T-helper 2 cell treated with Interferon-gamma antibody and Interleukin-4, amounts not matched to agents 5 μg/mL and 100 μg/mL, for 36 hours (primary cell): ENCODE data around the gene TBXAS1.
A peak's percentile ranks its signal among the peaks of the same experiment; 100 is the strongest.

Source experiments
- DNase-seq: peaks from one replicate; pipeline ENCODE4 v3.0.0; 2021; ENCODE audit warnings: low spot score
- H3K27ac Mint-ChIP-seq: one replicate; pipeline ENCODE4 v1.8.0; 2021; ENCODE audit warnings: mild to moderate bottlenecking, mixed read lengths
- H3K27me3 Mint-ChIP-seq: one replicate; pipeline ENCODE4 v1.8.0; 2021; ENCODE audit warnings: low read depth, mixed read lengths
- H3K36me3 Mint-ChIP-seq: one replicate; pipeline ENCODE4 v1.8.0; 2021; ENCODE audit warnings: low read depth, mixed read lengths
- H3K4me1 Mint-ChIP-seq: one replicate; pipeline ENCODE4 v1.8.0; 2021; ENCODE audit warnings: low read depth, mixed read lengths
- H3K4me3 Mint-ChIP-seq: one replicate; pipeline ENCODE4 v1.8.0; 2022; ENCODE audit warnings: mild to moderate bottlenecking, moderate library complexity, mixed read lengths
- H3K9me3 Mint-ChIP-seq: one replicate; pipeline ENCODE4 v1.8.0; 2021; ENCODE audit warnings: mixed read lengths

The TBXAS1 gene

DNA sequence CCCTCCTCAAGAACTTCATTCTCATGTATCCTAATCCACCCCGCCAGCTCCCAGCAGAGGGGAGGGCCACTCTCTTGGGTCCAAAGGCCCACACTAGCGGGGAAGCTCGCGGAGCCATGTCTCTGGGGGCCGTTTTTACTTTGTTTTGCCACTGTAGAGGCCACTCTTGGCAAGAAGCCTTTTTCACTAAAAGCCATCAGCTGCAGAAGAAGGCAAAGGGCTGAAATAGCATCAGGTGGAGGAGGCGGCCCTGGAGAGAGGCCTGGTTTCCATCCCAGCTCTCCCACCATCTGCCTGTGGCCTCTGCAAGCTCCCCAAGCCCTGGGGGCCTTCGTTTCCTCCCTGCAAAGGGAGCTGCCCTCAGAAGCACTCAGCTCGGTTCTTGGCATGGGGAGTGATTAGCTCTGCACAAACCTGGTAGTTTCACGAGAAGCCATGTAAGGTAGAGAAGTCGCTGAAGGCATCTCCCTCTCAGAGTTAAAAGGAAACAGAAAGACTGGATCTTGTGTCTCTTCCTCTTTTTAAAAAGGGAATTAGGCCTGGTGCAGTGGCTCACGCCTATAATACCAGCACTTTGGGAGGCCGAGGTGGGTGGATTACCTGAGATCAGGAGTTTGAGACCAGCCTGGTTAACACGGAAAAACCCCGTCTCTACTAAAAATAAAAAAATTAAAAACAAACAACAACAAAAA is 163.4 kb downstream of the TBXAS1 start:
- Mint-ChIP-seq H3K27ac (no peak overlapping the region), H3K36me3 (no peaks in the 10 kb centered on the region), H3K4me1 (no peaks in the 10 kb centered on the region), H3K9me3 (no peaks in the 10 kb centered on the region), H3K27me3 (no peaks in the 10 kb centered on the region), H3K4me3 (no peak overlapping the region)
- no peak for DNase-seq

DNA sequence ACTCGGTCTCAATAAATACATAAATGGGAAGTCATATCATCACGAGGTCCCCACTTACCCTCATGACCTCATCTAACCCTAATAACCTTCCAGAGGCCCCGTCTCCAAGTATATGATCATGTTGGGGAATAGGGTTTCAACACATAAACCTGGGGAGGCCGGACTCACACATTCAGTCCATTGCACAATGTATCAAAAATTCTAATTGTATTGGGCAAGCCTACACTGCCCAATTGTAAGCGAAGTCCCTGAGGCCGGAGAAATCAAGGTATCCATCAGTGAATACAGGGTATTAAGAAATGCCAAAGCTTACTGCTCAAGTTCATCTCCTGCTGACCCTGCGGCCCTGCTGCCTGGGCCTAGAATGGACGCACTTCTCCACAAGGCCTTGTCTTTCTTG is 164.1 kb downstream of the TBXAS1 start:
- H3K4me3 Mint-ChIP-seq, result no peak overlapping the region
- H3K4me1 Mint-ChIP-seq, result peaks cover 2% of the 10 kb centered on the region
- H3K27me3 Mint-ChIP-seq, result no peaks in the 10 kb centered on the region
- DNase-seq, result no peak
- H3K27ac Mint-ChIP-seq, result no peak overlapping the region
- H3K36me3 Mint-ChIP-seq, result no peaks in the 10 kb centered on the region
- no peaks in the 10 kb centered on the region for H3K9me3 Mint-ChIP-seq

DNA sequence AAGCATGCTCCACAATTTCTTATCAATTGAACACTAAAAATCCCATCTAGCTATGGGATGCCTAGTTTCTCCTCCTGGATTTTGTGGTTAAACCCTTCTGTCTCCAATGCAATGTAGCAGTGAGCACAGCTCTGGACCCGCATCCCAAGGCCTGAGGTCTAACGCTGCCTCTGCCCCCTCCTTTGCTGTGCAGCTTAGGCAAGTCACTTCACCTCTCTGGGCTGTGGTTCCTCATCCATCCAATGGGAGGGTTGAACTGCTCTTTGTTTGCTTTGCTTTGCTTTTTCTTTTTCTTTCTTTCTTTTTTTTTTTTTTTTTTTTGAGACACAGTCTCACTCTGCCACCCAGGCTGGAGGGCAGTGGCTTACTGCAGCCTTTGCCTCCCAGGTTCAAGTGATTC is 164.5 kb downstream of the TBXAS1 start:
- no peak overlapping the region for H3K4me3 Mint-ChIP-seq
- no peaks in the 10 kb centered on the region for H3K9me3 Mint-ChIP-seq
- H3K27ac Mint-ChIP-seq, result no peak overlapping the region
- peaks cover 2% of the 10 kb centered on the region for H3K4me1 Mint-ChIP-seq
- DNase-seq, result no peak
- no peaks in the 10 kb centered on the region for H3K27me3 Mint-ChIP-seq
- H3K36me3 Mint-ChIP-seq, result no peaks in the 10 kb centered on the region

DNA sequence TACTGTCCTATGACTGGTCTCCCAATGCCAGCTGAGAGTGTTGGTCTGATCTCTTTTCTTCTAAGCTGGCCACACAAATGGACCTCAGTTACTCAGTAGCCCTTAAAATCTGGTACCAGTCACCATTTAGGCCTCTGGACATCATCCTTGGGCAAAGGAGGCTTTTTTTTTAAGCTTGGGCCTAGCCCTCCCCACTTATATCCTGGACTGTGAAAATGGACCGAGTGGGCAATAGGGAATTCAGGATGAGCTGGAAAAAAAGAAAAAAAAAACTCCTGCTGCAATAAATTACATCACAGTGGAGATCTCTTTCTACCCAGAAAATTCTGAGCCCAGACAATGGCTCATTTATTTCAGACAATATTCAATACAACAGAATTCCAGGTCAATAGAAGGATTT is 165.3 kb downstream of the TBXAS1 start:
- no peaks in the 10 kb centered on the region for H3K9me3 Mint-ChIP-seq
- DNase-seq, result no peak
- no peaks in the 10 kb centered on the region for H3K27me3 Mint-ChIP-seq
- H3K27ac Mint-ChIP-seq, result no peak overlapping the region
- no peak overlapping the region for H3K4me3 Mint-ChIP-seq
- no peaks in the 10 kb centered on the region for H3K36me3 Mint-ChIP-seq
- H3K4me1 Mint-ChIP-seq, result peaks cover 2% of the 10 kb centered on the region

- no peak overlapping the region for H3K4me3 Mint-ChIP-seq
- H3K27me3 Mint-ChIP-seq, result no peaks in the 10 kb centered on the region
- no peak for DNase-seq
- H3K27ac Mint-ChIP-seq, result no peak overlapping the region
- no peaks in the 10 kb centered on the region for H3K9me3 Mint-ChIP-seq
- H3K36me3 Mint-ChIP-seq, result no peaks in the 10 kb centered on the region
- H3K4me1 Mint-ChIP-seq, result peaks cover 2% of the 10 kb centered on the region
Measured at GRCh38 chr7:139995017-139995915, 166.2 kb downstream of the TBXAS1 start.

GRCh38 chr7:139998572-139998971 is 169.5 kb downstream of the TBXAS1 start:
- Mint-ChIP-seq H3K4me1 (peaks cover 2% of the 10 kb centered on the region), H3K9me3 (no peaks in the 10 kb centered on the region), H3K4me3 (no peak overlapping the region), H3K27me3 (no peaks in the 10 kb centered on the region), H3K36me3 (no peaks in the 10 kb centered on the region), H3K27ac (no peak overlapping the region)
- DNase-seq, result no peak

DNA sequence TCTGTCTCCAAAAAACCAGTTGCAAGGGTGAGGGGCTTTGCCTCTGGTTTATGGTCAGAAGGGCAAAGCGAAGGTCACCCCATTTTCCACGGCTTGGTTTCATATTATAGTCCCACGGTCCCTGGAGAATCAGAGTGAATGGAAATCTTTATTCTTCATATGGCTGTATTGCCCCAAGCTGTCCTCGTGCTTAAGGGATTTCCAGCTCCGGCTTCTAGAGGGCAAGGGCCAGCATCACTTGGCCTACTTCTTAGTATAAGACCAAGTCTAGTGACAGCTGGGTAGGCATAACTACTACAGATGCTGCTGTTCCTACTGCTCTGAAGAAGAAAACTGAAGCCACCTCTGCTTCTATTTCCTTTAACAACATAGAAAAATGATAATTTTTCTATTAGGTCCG is 170.5 kb downstream of the TBXAS1 start:
- Mint-ChIP-seq H3K4me1 (peaks cover 2% of the 10 kb centered on the region), H3K4me3 (no peak overlapping the region), H3K27me3 (no peaks in the 10 kb centered on the region), H3K9me3 (no peaks in the 10 kb centered on the region), H3K36me3 (no peaks in the 10 kb centered on the region), H3K27ac (no peak overlapping the region)
- DNase-seq, result no peak

DNA sequence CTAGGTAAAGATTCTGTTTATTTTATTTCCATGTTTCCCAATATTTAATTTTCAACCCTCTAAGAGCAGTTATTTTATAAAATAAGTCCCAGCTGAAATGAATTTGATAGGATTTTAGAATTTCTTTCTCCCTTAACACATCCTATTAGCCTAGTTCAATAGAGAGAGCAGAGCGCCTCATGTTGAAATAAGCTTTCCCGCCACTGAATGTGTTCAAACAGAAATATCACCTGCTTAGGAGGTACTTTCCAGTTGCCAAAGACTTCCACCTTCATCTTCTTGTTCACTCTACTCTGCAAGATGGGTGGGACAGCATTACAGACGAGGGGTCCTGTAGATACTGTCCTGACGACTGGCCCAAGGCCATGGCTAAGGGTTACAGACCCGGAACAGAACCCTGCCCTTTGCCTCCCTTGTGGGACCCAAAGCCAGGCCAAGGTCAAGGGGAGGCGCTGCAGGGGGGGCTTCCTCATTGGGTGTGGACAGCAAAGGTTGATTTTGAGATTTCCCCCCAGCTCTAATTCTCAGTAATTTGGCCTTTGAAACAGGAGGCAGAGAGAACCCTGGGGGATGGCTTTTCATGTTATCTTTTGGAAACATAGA is 171.7 kb downstream of the TBXAS1 start:
- H3K36me3 Mint-ChIP-seq, result no peaks in the 10 kb centered on the region

GRCh38 chr7:140003913-140004382 is 174.9 kb downstream of the TBXAS1 start:
- Mint-ChIP-seq H3K36me3 (no peaks in the 10 kb centered on the region), H3K27ac (no peak overlapping the region), H3K4me1 (no peaks in the 10 kb centered on the region), H3K4me3 (no peak overlapping the region), H3K9me3 (no peaks in the 10 kb centered on the region), H3K27me3 (peaks cover 3% of the 10 kb centered on the region)
- DNase-seq, result peak; percentile 17

More for the DNA sequence above, 171.7 kb downstream of the TBXAS1 start:
- Mint-ChIP-seq H3K9me3 (no peaks in the 10 kb centered on the region), H3K27ac (no peak overlapping the region), H3K4me3 (no peak overlapping the region), H3K4me1 (peaks cover 2% of the 10 kb centered on the region), H3K27me3 (no peaks in the 10 kb centered on the region)
- DNase-seq, result no peak

DNA sequence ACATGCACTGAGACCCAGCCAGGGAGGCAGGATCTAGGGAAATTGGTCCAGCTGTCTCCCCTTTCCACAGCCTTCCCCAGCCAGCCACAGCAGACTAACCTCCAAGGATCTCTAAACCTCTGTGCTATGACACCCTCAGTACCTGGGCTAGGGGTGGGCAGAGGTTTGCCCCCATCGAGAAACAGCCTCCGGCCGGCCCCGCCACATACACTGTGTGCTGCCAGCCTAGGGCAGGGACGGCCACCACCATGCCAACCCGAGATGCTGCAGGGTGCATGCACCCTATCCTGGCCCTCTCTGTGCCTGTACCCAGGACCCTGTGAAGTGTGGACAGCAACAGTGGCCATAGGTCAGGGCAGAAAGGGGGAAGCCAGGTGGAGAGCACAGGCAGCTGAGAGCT is 175.6 kb downstream of the TBXAS1 start:
- no peak for DNase-seq
- Mint-ChIP-seq H3K4me1 (no peaks in the 10 kb centered on the region), H3K4me3 (no peak overlapping the region), H3K9me3 (no peaks in the 10 kb centered on the region), H3K27ac (no peak overlapping the region), H3K36me3 (no peaks in the 10 kb centered on the region), H3K27me3 (peaks cover 3% of the 10 kb centered on the region)

- peaks cover 3% of the 10 kb centered on the region for H3K27me3 Mint-ChIP-seq
- DNase-seq, result no peak
- H3K4me3 Mint-ChIP-seq, result no peak overlapping the region
- no peaks in the 10 kb centered on the region for H3K36me3 Mint-ChIP-seq
- no peaks in the 10 kb centered on the region for H3K4me1 Mint-ChIP-seq
- no peaks in the 10 kb centered on the region for H3K9me3 Mint-ChIP-seq
- H3K27ac Mint-ChIP-seq, result no peak overlapping the region
Measured at GRCh38 chr7:140005341-140005740, 176.3 kb downstream of the TBXAS1 start.

DNA sequence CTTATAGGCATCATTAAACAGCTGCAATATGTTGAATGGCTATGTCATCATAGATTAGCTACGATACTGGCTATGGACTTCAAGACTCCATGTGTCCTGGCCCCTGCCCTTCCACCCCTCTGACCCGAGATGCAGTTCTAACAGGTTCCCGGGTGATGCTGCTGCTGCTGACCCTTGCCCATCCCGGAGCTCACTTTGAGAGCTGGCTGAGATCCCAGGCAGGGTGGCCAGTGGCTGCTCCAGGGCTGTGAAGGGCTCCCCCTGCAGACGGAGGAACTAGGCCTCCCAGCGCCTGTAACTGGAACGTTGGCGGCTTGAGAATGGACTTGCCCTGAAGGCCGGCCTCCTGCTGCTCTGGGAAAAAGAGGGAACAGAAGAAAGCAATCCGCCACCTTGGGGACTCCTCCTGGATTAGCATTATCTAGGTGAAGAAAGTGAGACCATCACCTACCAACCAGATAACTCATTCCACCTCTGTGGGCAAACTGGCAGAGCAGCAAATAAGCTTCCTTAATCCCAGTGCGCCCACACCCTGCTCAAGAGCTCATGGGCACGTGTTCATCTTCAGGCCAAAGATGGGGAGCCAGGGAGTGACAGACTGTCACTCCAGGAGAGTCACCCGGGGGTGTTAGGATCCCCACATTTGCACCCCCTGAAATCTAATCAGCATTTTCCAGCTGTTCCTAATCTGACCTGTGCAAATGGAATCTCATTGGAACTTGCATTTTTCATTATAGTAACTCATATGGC is 176.9 kb downstream of the TBXAS1 start:
- Mint-ChIP-seq H3K4me1 (no peaks in the 10 kb centered on the region), H3K36me3 (no peaks in the 10 kb centered on the region), H3K27me3 (peaks cover 3% of the 10 kb centered on the region), H3K27ac (no peak overlapping the region), H3K4me3 (no peak overlapping the region), H3K9me3 (no peaks in the 10 kb centered on the region)
- DNase-seq, result no peak

GRCh38 chr7:140006600-140006999 is 177.5 kb downstream of the TBXAS1 start:
- Mint-ChIP-seq H3K9me3 (no peaks in the 10 kb centered on the region), H3K4me1 (no peaks in the 10 kb centered on the region), H3K4me3 (no peak overlapping the region), H3K27me3 (peaks cover 5% of the 10 kb centered on the region), H3K27ac (no peak overlapping the region), H3K36me3 (no peaks in the 10 kb centered on the region)
- DNase-seq, result no peak
